Endothelial cell of umbilical vein (primary cell): ENCODE measurements around the gene IPPK. TPM values are rescaled to one million over a fixed set of nuclear protein-coding genes. Genes with fewer than 3 reads are reported as not detected.

Source experiments
- BruUV-seq: library from RNA; stranded (reverse); fragments of 400-500 nt; replicated peaks from 2 replicates; lab custom pipeline; 2021; lab: Mats Ljungman, UMichigan
- CTCF ChIA-PET: fragments of 300-600, 350-600 bp; sonication (Branson Sonifier 250); formaldehyde crosslinking; loops from one replicate; lab custom pipeline; 2021; ENCODE audit warnings: antibody characterized with exemption, inconsistent platforms; lab: Charles Lee
- POLR2A ChIA-PET: fragments of 300-600, 350-600 bp; sonication (Branson Sonifier 250); formaldehyde crosslinking; loops from one replicate; lab custom pipeline; 2021; ENCODE audit warnings: antibody characterized with exemption, inconsistent platforms; lab: Charles Lee
- DNase-seq: peaks from one replicate; pipeline ENCODE4 v3.0.0-alpha.2; 2011; ENCODE audit warnings: low read depth, low spot score
- FAIRE-seq: peaks from 2 replicates; lab custom pipeline; 2011; peaks lifted over from hg19 to GRCh38; lab: Jason Lieb, UNC
- H2AFZ ChIP-seq: 2 replicates; pipeline ENCODE4 v1.6.0; 2012; ENCODE audit warnings: low read depth, low read length, control low read depth, inconsistent platforms
- H3K27ac ChIP-seq: 2 replicates; pipeline ENCODE4 v1.5.1; 2011; ENCODE audit warnings: low read depth, mild to moderate bottlenecking, control low read depth, low read length, moderate library complexity; ENCODE audit not compliant: insufficient read depth
- H3K27me3 ChIP-seq, 2 experiments: 2 replicates each; pipeline versions ENCODE4 v1.6.0 to v1.6.1; 2011; ENCODE audit warnings: low read length in 2 of 2, mixed read lengths in 1 of 2; ENCODE audit not compliant: control insufficient read depth in 2 of 2, insufficient read depth in 2 of 2
- H3K36me3 ChIP-seq, 2 experiments: 2 replicates in 1 of 2; 3 replicates in 1 of 2; pipeline ENCODE4 v1.5.1; 2011; ENCODE audit warnings: low read length in 2 of 2, mild to moderate bottlenecking in 1 of 2, moderate library complexity in 1 of 2; ENCODE audit not compliant: control insufficient read depth in 2 of 2, insufficient read depth in 2 of 2; ENCODE audit errors: extremely low read depth in 1 of 2
- H3K4me1 ChIP-seq: 3 replicates; pipeline ENCODE4 v1.5.1; 2011; ENCODE audit warnings: mild to moderate bottlenecking, low read length; ENCODE audit not compliant: control insufficient read depth, insufficient read depth; ENCODE audit errors: extremely low read depth
- H3K4me2 ChIP-seq: 2 replicates; pipeline ENCODE4 v1.6.1; 2011; ENCODE audit warnings: low read length, control low read depth, mixed read lengths; ENCODE audit not compliant: insufficient read depth
- H3K4me3 ChIP-seq, 3 experiments: fragments of 200-600 bp in 1 of 3; sonication (generic), shearing (Covaris generic) in 1 of 3; replicated peaks in 1 of 3; 2 replicates each; pipeline ENCODE4 v1.5.1; 2011 to 2016; ENCODE audit warnings: control low read depth in 3 of 3, low read length in 3 of 3, mild to moderate bottlenecking in 2 of 3, inconsistent platforms in 1 of 3, low read depth in 1 of 3, moderate library complexity in 1 of 3; ENCODE audit not compliant: insufficient read depth in 1 of 3
- H3K79me2 ChIP-seq: 2 replicates; pipeline ENCODE4 v1.6.0; 2012; ENCODE audit warnings: low read length, inconsistent platforms; ENCODE audit not compliant: control insufficient read depth, insufficient read depth
- H3K9ac ChIP-seq: replicated peaks from 2 replicates; pipeline ENCODE3; 2011; ENCODE audit warnings: low read length, control low read depth; ENCODE audit not compliant: insufficient read depth; ENCODE audit errors: extremely low read depth
- H3K9me1 ChIP-seq: replicated peaks from 3 replicates; pipeline ENCODE4 v1.6.0; 2011; ENCODE audit warnings: mild to moderate bottlenecking, low read length; ENCODE audit not compliant: control insufficient read depth, insufficient read depth; ENCODE audit errors: extremely low read depth
- H3K9me3 ChIP-seq: replicated peaks from 2 replicates; pipeline ENCODE4 v1.5.1; 2012; ENCODE audit warnings: low read length, inconsistent platforms; ENCODE audit not compliant: control insufficient read depth, insufficient read depth
- H4K20me1 ChIP-seq: replicated peaks from 2 replicates; pipeline ENCODE3; 2011; ENCODE audit warnings: mild to moderate bottlenecking, low read length; ENCODE audit not compliant: control insufficient read depth, insufficient read depth; ENCODE audit errors: extremely low read depth
- EZH2 ChIP-seq: IDR thresholded peaks from 2 replicates; pipeline ENCODE4 v1.6.1; 2012; ENCODE audit warnings: borderline replicate concordance, low read depth, mild to moderate bottlenecking, moderate library complexity, low read length, inconsistent platforms; ENCODE audit not compliant: severe bottlenecking
- FOS ChIP-seq: IDR thresholded peaks from 2 replicates; pipeline ENCODE4 v1.6.1; 2011; ENCODE audit warnings: mild to moderate bottlenecking, low read length, moderate library complexity, borderline replicate concordance; ENCODE audit not compliant: insufficient read depth
- GATA2 ChIP-seq: IDR thresholded peaks from 2 replicates; pipeline ENCODE4 v1.7.0; 2011; ENCODE audit warnings: low read depth, mild to moderate bottlenecking, moderate library complexity, mixed read lengths, low read length; ENCODE audit not compliant: insufficient read length, insufficient read depth
- JUN ChIP-seq: IDR thresholded peaks from 2 replicates; pipeline ENCODE4 v1.6.1; 2011; ENCODE audit warnings: borderline replicate concordance, low read depth; ENCODE audit not compliant: insufficient read length, insufficient read depth
- MYC ChIP-seq: IDR thresholded peaks from one replicate; pipeline ENCODE4 v1.6.1; 2011; ENCODE audit warnings: mild to moderate bottlenecking, low read depth, low read length
- POLR2A ChIP-seq: IDR thresholded peaks from 2 replicates; pipeline ENCODE4 v1.6.1; 2012; ENCODE audit warnings: low read depth, mild to moderate bottlenecking, control low read depth, low read length
- POLR2AphosphoS5 ChIP-seq: IDR thresholded peaks from 2 replicates; pipeline ENCODE4 v1.6.1; 2012; ENCODE audit warnings: low read depth, mild to moderate bottlenecking, control low read depth, low read length, moderate library complexity; ENCODE audit not compliant: insufficient read depth
- dilution Hi-C: fragments of 300-500 bp; cut with MboI; formaldehyde crosslinking; loops from one replicate; pipeline ENCODE4 v1.15.0; 2019; ENCODE audit warnings: low sequenced_read_pairs; ENCODE audit not compliant: extremely low pct_ligation_motif_present
- intact Hi-C: fragments of 100-400 bp; cut with micrococcal nuclease; formaldehyde crosslinking; loops from one replicate; pipeline ENCODE4 v1.10.0; 2022
- polyA plus RNA-seq, 4 experiments: library from polyadenylated mRNA; depleted of rRNA in 3 of 4; stranded (reverse) in 3 of 4; unstranded in 1 of 4; fragments of >200 nt; gene quantifications; 2 replicates each; pipeline versions ENCODE4 v1.2.1 to v1.2.3, GENCODE V29; 2011 to 2012; ENCODE audit warnings: missing spikeins in 1 of 4
- total RNA-seq: library from RNA; stranded (reverse); gene quantifications from 2 replicates; pipeline ENCODE4 v1.2.3, GENCODE V29; 2021
- TF ChIP-seq, protein P1 (sequence below): IDR thresholded peaks from 2 replicates; pipeline ENCODE4 v1.6.1; 2011; ENCODE audit not compliant: insufficient read depth, insufficient read length
- TF ChIP-seq, protein P2 (sequence below), 2 donors: IDR thresholded peaks; 1 replicate in 1 of 2; 2 replicates in 1 of 2; pipeline ENCODE4 v1.5.1; 2011; ENCODE audit warnings: low read length in 2 of 2, mild to moderate bottlenecking in 2 of 2, moderate library complexity in 2 of 2, control low read depth in 1 of 2, inconsistent platforms in 1 of 2, low read depth in 1 of 2; ENCODE audit not compliant: insufficient read depth in 1 of 2; ENCODE audit errors: extremely low read depth in 1 of 2

The IPPK gene
- total and polyA plus RNA-seq, 2 donors (not counting 3 experiments of a cell fraction or from before 2014, with no cell fraction given): 14.0 to 28.0 TPM

DNA sequence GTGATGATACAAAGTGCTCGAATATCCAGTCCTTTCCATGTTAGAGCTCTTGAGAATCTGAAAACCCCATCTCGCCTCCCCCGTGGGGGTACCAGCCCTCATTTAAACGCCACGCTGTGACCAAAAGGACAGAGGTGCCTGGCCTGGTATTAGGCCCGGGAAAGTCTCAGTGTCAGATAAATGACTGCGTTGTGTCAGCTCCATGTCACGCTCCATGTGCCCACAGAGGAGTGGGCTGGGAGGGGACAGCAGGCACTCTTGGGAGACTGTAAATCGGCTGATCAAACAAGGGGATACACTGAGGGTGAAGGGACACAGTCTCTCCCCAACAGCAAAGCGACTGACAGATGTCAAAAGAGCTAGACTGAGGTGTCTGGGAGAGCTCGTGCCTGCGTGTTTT, 68.5 kb downstream of the IPPK start:
- no peaks in the 10 kb centered on the region for H3K4me1 ChIP-seq
- H3K79me2 ChIP-seq: no peaks in the 10 kb centered on the region
- dilution Hi-C loops: no loop called here
- H3K9me1 ChIP-seq: no peaks in the 10 kb centered on the region
- intact Hi-C loops: no loop called here
- H3K9me3 ChIP-seq: no peaks in the 10 kb centered on the region
- CTCF ChIA-PET: interaction anchor here (0.9 to 1.2 kb wide), 2 partner anchors 12 to 121 kb away, joined by 3 to 4 read pairs; no protein-coding TSS in a partner anchor
- POLR2A ChIA-PET: no interaction called here
- H3K36me3 ChIP-seq: no peaks in the 10 kb centered on the region
- no peak overlapping the region for H3K27ac ChIP-seq
- H3K27me3 ChIP-seq: no peaks in the 10 kb centered on the region
- no peak for TF ChIP-seq FOS
- TF ChIP-seq, protein P1, sequence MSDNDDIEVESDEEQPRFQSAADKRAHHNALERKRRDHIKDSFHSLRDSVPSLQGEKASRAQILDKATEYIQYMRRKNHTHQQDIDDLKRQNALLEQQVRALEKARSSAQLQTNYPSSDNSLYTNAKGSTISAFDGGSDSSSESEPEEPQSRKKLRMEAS: no peak
- no peak for TF ChIP-seq GATA2
- no peak for TF ChIP-seq POLR2AphosphoS5
- no peak for TF ChIP-seq MYC
- H4K20me1 ChIP-seq: no peaks in the 10 kb centered on the region
- H3K4me3 ChIP-seq: no peak overlapping the region
- no TSS peak for BruUV-seq
- no peak overlapping the region for H3K9ac ChIP-seq
- no peak overlapping the region for H2AFZ ChIP-seq
- no peak for DNase-seq
- FAIRE-seq: no peak
- H3K4me2 ChIP-seq: no peak overlapping the region

DNA sequence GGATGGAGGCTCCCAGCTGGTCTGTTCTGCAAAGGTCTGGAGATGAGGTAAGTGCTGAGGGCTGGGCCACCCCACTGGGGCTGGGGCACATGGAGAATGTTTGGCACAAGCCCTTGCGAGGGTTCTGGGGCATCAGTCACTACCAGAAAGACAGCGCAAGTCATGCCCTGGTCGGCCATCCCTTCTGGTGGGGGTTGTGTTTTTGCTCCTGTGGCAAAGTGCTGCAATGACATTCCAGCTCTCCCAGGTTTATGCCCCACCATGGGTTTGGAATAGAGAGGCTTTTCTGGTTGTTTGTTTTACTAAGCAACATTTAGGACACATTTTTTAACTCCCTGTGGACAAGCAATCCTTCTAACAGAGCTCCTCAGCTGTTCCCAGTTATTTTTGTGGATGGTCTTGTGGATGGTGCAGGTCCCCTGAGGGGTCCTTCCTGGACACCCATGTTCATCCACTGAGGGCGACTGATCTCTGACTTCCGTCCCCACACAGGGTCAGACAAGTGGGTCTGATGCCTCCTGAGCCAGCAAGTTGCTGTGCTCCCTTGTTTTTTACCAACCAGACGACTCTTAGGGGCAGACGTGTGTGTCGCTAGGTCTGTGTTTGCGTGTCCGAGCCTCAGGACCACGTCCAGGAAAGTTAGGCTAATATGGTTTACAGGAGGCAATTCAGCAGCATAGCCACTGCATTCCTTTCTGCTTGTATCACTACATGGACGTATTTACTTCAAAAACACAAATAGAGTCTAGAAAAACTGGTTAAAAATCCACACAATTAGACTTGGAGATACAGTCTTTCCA, 69.3 kb downstream of the IPPK start:
- dilution Hi-C loops (no loop called here), intact Hi-C loops (no loop called here)
- no peaks in the 10 kb centered on the region for H3K27me3 ChIP-seq
- H3K9me1 ChIP-seq: no peaks in the 10 kb centered on the region
- POLR2A ChIA-PET: no interaction called here
- TF ChIP-seq GATA2 (no peak), JUN (no peak), EZH2 (no peak), POLR2AphosphoS5 (no peak), FOS (no peak), MYC (no peak), POLR2A (no peak)
- TF ChIP-seq, protein P1: no peak
- TF ChIP-seq, protein P2, sequence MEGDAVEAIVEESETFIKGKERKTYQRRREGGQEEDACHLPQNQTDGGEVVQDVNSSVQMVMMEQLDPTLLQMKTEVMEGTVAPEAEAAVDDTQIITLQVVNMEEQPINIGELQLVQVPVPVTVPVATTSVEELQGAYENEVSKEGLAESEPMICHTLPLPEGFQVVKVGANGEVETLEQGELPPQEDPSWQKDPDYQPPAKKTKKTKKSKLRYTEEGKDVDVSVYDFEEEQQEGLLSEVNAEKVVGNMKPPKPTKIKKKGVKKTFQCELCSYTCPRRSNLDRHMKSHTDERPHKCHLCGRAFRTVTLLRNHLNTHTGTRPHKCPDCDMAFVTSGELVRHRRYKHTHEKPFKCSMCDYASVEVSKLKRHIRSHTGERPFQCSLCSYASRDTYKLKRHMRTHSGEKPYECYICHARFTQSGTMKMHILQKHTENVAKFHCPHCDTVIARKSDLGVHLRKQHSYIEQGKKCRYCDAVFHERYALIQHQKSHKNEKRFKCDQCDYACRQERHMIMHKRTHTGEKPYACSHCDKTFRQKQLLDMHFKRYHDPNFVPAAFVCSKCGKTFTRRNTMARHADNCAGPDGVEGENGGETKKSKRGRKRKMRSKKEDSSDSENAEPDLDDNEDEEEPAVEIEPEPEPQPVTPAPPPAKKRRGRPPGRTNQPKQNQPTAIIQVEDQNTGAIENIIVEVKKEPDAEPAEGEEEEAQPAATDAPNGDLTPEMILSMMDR (IDR thresholded peaks at IDR 0.05; ENCODE audit: extremely low read depth in 1 of 2, insufficient read depth in 1 of 2, low read depth in 1 of 2, low read length in 2 of 2): no peak
- DNase-seq: peak; percentile 34
- no peak overlapping the region for H3K27ac ChIP-seq
- H2AFZ ChIP-seq: no peak overlapping the region
- no peaks in the 10 kb centered on the region for H3K36me3 ChIP-seq
- CTCF ChIA-PET: interaction anchor here (0.8 to 1.2 kb wide), 5 partner anchors 10 to 120 kb away, joined by 3 to 4 read pairs (median 3); no protein-coding TSS in a partner anchor
- FAIRE-seq: no peak
- no peaks in the 10 kb centered on the region for H3K79me2 ChIP-seq
- H4K20me1 ChIP-seq: no peaks in the 10 kb centered on the region
- H3K9ac ChIP-seq: no peak overlapping the region
- no TSS peak for BruUV-seq
- no peak overlapping the region for H3K4me2 ChIP-seq
- H3K4me3 ChIP-seq: no peak overlapping the region
- no peaks in the 10 kb centered on the region for H3K4me1 ChIP-seq
- H3K9me3 ChIP-seq: no peaks in the 10 kb centered on the region
